ENCODE data around the gene TBCD.

DNA sequence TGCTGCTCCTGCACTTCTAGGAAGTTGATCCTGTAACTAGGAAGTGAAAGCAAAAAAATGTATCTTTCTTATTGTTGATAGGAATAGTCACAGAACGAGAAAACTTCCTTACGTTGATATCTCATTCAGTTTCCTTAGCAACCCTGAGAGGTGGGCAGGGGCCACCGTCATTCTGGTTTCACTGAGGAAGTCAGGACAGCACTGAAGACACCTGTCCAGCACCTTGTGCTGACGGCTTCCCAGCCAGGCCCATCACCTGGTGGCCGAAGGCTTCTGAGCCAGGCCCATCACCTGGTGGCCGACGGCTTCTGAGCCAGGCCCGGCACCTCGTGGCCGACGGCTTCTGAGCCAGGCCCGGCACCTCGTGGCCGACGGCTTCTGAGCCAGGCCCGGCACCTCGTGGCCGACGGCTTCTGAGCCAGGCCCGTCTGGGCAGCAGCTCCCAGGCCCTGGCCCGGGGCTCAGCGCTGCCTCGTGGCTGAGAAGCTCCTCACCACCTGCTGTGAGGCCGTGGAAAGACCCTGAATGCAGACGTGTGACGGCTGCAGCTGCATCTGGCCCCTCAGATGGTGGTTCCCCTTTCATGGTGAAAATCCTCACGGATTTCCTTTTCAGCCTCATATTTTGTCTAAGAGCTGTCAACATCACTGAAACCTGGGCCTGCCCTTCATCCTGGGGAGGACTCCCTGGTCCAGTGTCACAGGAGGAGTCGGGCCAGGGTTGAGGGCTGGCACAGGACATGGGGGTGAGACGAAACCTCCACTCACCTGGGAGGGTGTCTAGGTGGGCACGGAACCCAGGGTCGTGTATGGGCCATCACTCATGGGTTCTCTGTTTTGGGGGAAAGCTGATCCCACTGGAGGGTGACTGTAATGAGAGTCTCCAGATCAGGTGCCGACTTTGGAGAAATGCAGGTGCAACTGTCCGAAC, 121.0 kb downstream of the TBCD start:
- no peak for TF ChIP-seq ZNF777 (tag by site-specific recombination; IDR thresholded peaks at IDR 0.05; ENCODE audit: borderline replicate concordance)
- TF ChIP-seq, protein P1, sequence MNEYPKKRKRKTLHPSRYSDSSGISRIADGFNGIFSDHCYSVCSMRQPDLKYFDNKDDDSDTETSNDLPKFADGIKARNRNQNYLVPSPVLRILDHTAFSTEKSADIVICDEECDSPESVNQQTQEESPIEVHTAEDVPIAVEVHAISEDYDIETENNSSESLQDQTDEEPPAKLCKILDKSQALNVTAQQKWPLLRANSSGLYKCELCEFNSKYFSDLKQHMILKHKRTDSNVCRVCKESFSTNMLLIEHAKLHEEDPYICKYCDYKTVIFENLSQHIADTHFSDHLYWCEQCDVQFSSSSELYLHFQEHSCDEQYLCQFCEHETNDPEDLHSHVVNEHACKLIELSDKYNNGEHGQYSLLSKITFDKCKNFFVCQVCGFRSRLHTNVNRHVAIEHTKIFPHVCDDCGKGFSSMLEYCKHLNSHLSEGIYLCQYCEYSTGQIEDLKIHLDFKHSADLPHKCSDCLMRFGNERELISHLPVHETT (tag by site-specific recombination; IDR thresholded peaks at IDR 0.05), result no peak
- no peak for TF ChIP-seq ZNF274 (IDR thresholded peaks at IDR 0.05; ENCODE audit: low read length)
- no peak for TF ChIP-seq ZNF274 (tag by site-specific recombination; IDR thresholded peaks at IDR 0.05; ENCODE audit: borderline replicate concordance)
- TF ChIP-seq KLF1 (tag by site-specific recombination; IDR thresholded peaks at IDR 0.05), result no peak
- no peak for TF ChIP-seq CTCF (tag by site-specific recombination; IDR thresholded peaks at IDR 0.05)
- TF ChIP-seq ZNF629 (tag by site-specific recombination; IDR thresholded peaks at IDR 0.05), result no peak

All from HEK293 (cell line).